K562 (cell line): Measurements from ENCODE around the gene CSNK1D. TPM values are rescaled to one million over a fixed set of nuclear protein-coding genes. Genes with fewer than 3 reads are reported as not detected.

Experiments used
- ATAC-seq: fragments of 200-7000 bp; cut with Tn5 transposase; 3 replicates; pipeline ENCODE4 v1.9.1; 2020; ENCODE audit warnings: moderate library complexity
- BruUV-seq: library from RNA; stranded (reverse); fragments of 400-500 nt; replicated peaks from 2 replicates; lab custom pipeline; 2021; lab: Mats Ljungman, UMichigan
- CTCF ChIA-PET: fragments of 300-600 bp; formaldehyde crosslinking; extraction: SDS; loops from one replicate; lab custom pipeline; 2021; ENCODE audit warnings: low intra/inter-chr PET ratio; lab: Yijun Ruan, JAX
- POLR2A ChIA-PET: fragments of 300-600, 350-650 bp; sonication (Branson Sonifier 250); formaldehyde crosslinking; extraction: SDS; loops from one replicate; lab custom pipeline; 2021; ENCODE audit warnings: antibody characterized with exemption, inconsistent platforms; lab: Yijun Ruan, JAX
- DNase-seq, 4 experiments: peaks; one replicate each; pipeline versions ENCODE4 v3.0.0 to v3.0.0-alpha.2; 2011 to 2018; ENCODE audit warnings: low spot score in 3 of 4, mixed read lengths in 3 of 4; ENCODE audit errors: extremely low read depth in 1 of 4
- FAIRE-seq: peaks from 2 replicates; lab custom pipeline; 2011; peaks lifted over from hg19 to GRCh38; lab: Jason Lieb, UNC
- H2AFZ ChIP-seq: 2 replicates; pipeline ENCODE4 v1.6.0; 2011; ENCODE audit warnings: low read depth, low read length, control low read depth, inconsistent platforms
- H3K27ac ChIP-seq: fragments of 200-600 bp; 3 replicates; pipeline ENCODE4 v1.8.0; 2011; ENCODE audit warnings: low read depth, mild to moderate bottlenecking, control low read depth, inconsistent platforms, low read length, moderate library complexity, mixed read lengths; ENCODE audit errors: extremely low read depth
- H3K27me3 ChIP-seq, 2 experiments: fragments of 300-600 bp in 1 of 2; 2 replicates in 1 of 2; 3 replicates in 1 of 2; pipeline versions ENCODE4 v1.6.0 to v1.8.0; 2011; ENCODE audit warnings: inconsistent platforms in 2 of 2, low read length in 2 of 2, mild to moderate bottlenecking in 1 of 2, mixed read lengths in 1 of 2, moderate library complexity in 1 of 2; ENCODE audit not compliant: control insufficient read depth in 2 of 2, insufficient read depth in 2 of 2
- H3K36me3 ChIP-seq: fragments of 300-600 bp; 3 replicates; pipeline ENCODE4 v1.8.0; 2011; ENCODE audit warnings: mild to moderate bottlenecking, low read length, inconsistent platforms; ENCODE audit not compliant: control insufficient read depth, insufficient read depth
- H3K4me1 ChIP-seq, 2 experiments: fragments of 200-600 bp in 1 of 2; replicated peaks in 1 of 2; 2 replicates in 1 of 2; 3 replicates in 1 of 2; pipeline versions ENCODE4 v1.5.1 to v1.8.0; 2011; ENCODE audit warnings: inconsistent platforms in 2 of 2, low read length in 2 of 2, mild to moderate bottlenecking in 1 of 2, mixed read lengths in 1 of 2, moderate library complexity in 1 of 2; ENCODE audit not compliant: control insufficient read depth in 2 of 2, insufficient read depth in 2 of 2
- H3K4me2 ChIP-seq: 2 replicates; pipeline ENCODE4 v1.6.1; 2011; ENCODE audit warnings: low read length, control low read depth, inconsistent platforms, mixed read lengths; ENCODE audit not compliant: insufficient read depth
- H3K4me3 ChIP-seq: fragments of 200-600 bp; sonication (generic), shearing (Covaris generic); 2 replicates; pipeline ENCODE4 v1.5.1; 2016; ENCODE audit warnings: control low read depth, inconsistent platforms
- H3K79me2 ChIP-seq: fragments of 200-600 bp; 3 replicates; pipeline ENCODE4 v1.8.0; 2011; ENCODE audit warnings: low read length, inconsistent platforms; ENCODE audit not compliant: control insufficient read depth, insufficient read depth
- H3K9ac ChIP-seq, 2 experiments: 2 replicates each; pipeline versions ENCODE4 v1.6.0 to v1.6.1; 2011; ENCODE audit warnings: low read depth in 2 of 2, low read length in 2 of 2, control low read depth in 1 of 2, inconsistent platforms in 1 of 2, mild to moderate bottlenecking in 1 of 2, mixed read lengths in 1 of 2; ENCODE audit not compliant: insufficient read depth in 1 of 2
- H3K9me1 ChIP-seq: one replicate; pipeline ENCODE4 v1.6.0; 2011; ENCODE audit warnings: inconsistent platforms, mild to moderate bottlenecking, low read length, moderate library complexity; ENCODE audit not compliant: control insufficient read depth, insufficient read depth
- H3K9me3 ChIP-seq: replicated peaks from 2 replicates; pipeline ENCODE4 v1.5.1; 2011; ENCODE audit warnings: low read depth, low read length, inconsistent platforms; ENCODE audit not compliant: control insufficient read depth, insufficient read depth
- H4K20me1 ChIP-seq: replicated peaks from 2 replicates; pipeline ENCODE4 v1.6.1; 2011; ENCODE audit warnings: low read length, inconsistent platforms, mixed read lengths; ENCODE audit not compliant: control insufficient read depth, insufficient read depth
- L3MBTL2 ChIP-seq: fragments of 450-650 bp; IDR thresholded peaks from 2 replicates; pipeline ENCODE4 v1.6.1; 2016; ENCODE audit warnings: mild to moderate bottlenecking, moderate library complexity
- MYC ChIP-seq, 2 experiments: fragments of 250-450 bp in 1 of 2; sonication (Bioruptor Pico) in 1 of 2; IDR thresholded peaks; 2 replicates each; pipeline versions ENCODE4 v1.5.1 to v1.6.1; 2012 to 2021; ENCODE audit warnings: low read depth in 2 of 2, borderline replicate concordance in 1 of 2, improper control_type of control experiment in 1 of 2, low read length in 1 of 2, mild to moderate bottlenecking in 1 of 2, moderate library complexity in 1 of 2
- NR4A1 ChIP-seq, 2 experiments: fragments of 250-450 bp in 1 of 2; fragments of 450-650 bp in 1 of 2; sonication (Bioruptor Pico) in 1 of 2; IDR thresholded peaks; 2 replicates each; pipeline versions ENCODE4 v1.4.0 to v1.6.1; 2016 to 2020; ENCODE audit warnings: mild to moderate bottlenecking in 2 of 2, missing compliant biosample characterization in 1 of 2, missing genetic modification characterization in 1 of 2, moderate library complexity in 1 of 2
- YBX1 ChIP-seq: fragments of 450-650 bp; IDR thresholded peaks from 2 replicates; pipeline ENCODE4 v1.7.1; 2016; ENCODE audit warnings: mild to moderate bottlenecking
- ZNF134 ChIP-seq: fragments of 250-450 bp; sonication (Bioruptor Pico); conservative IDR thresholded peaks from 2 replicates; pipeline ENCODE4 v1.4.0; 2020
- ZNF143 ChIP-seq: sonication (generic); formaldehyde crosslinking; IDR thresholded peaks from 2 replicates; pipeline ENCODE4 v1.9.0; 2022; ENCODE audit warnings: mild to moderate bottlenecking, missing genetic modification reagents
- whole genome bisulfite sequencing: fragments of 100-300 bp; shearing (Covaris generic); methylation state at CpG from one replicate; pipeline ENCODE4 v1.1.6; 2016; ENCODE audit warnings: low coverage, mixed read lengths; ENCODE audit not compliant: insufficient coverage; ENCODE audit errors: missing lambda C conversion rate; 5-methylcytosine and 5-hydroxymethylcytosine counted together
- in situ Hi-C: fragments of 300-500 bp; cut with MboI; formaldehyde crosslinking; loops from 4 replicates; pipeline ENCODE4 v1.15.0; 2018; ENCODE audit warnings: inconsistent platforms, mixed read lengths
- intact Hi-C: fragments of 100-400 bp; cut with micrococcal nuclease; formaldehyde crosslinking; loops from 2 replicates; pipeline ENCODE4 v1.14.2; 2022
- polyA plus RNA-seq, 8 experiments: library from polyadenylated mRNA; depleted of rRNA in 4 of 8; stranded (reverse) in 5 of 8; unstranded in 3 of 8; fragments of >200 nt; fragmentation: Nextera tagmentation in 2 of 8; fragmentation: Illumina TruSeq in 1 of 8; extraction: Ambion mirVana in 2 of 8; extraction: Trizol in 1 of 8; gene quantifications; 2 replicates each; pipeline versions ENCODE4 v1.2.1 to v1.2.3, GENCODE V29; 2011 to 2014; ENCODE audit warnings: inconsistent platforms in 1 of 8, missing spikeins in 1 of 8
- total RNA-seq, 7 experiments: library from RNA; depleted of rRNA in 6 of 7; stranded (reverse); fragments of >200 nt in 6 of 7; fragmentation: Illumina TruSeq in 2 of 7; extraction: Trizol in 2 of 7; gene quantifications; 2 replicates each; pipeline versions ENCODE4 v1.2.1 to v1.2.3, GENCODE V29; 2011 to 2021; ENCODE audit warnings: low replicate concordance in 1 of 7
- TF ChIP-seq, protein P1 (sequence below): fragments of 250-450 bp; sonication (Bioruptor Pico); IDR thresholded peaks from 2 replicates; pipeline ENCODE4 v1.8.0; 2021; ENCODE audit warnings: mild to moderate bottlenecking, moderate library complexity
- TF ChIP-seq, protein P2 (sequence below): sonication (generic); formaldehyde crosslinking; IDR thresholded peaks from 2 replicates; pipeline ENCODE4 v1.8.0; 2022; ENCODE audit warnings: missing genetic modification reagents, mild to moderate bottlenecking, borderline replicate concordance
- TF ChIP-seq, protein P3 (sequence below): fragments of 450-650 bp; IDR thresholded peaks from 2 replicates; pipeline ENCODE4 v1.6.1; 2017; ENCODE audit warnings: antibody characterized with exemption, mild to moderate bottlenecking
- TF ChIP-seq, protein P4 (sequence below): sonication (generic); formaldehyde crosslinking; IDR thresholded peaks from 2 replicates; pipeline ENCODE4 v1.9.0; 2022; ENCODE audit warnings: mild to moderate bottlenecking, missing genetic modification reagents

CSNK1D gene
- total and polyA plus RNA-seq, 9 of the 15 experiments (the other 6 are each of a cell fraction or from before 2014, with no cell fraction given), result 6.5 to 133 (median 41.3) TPM

DNA sequence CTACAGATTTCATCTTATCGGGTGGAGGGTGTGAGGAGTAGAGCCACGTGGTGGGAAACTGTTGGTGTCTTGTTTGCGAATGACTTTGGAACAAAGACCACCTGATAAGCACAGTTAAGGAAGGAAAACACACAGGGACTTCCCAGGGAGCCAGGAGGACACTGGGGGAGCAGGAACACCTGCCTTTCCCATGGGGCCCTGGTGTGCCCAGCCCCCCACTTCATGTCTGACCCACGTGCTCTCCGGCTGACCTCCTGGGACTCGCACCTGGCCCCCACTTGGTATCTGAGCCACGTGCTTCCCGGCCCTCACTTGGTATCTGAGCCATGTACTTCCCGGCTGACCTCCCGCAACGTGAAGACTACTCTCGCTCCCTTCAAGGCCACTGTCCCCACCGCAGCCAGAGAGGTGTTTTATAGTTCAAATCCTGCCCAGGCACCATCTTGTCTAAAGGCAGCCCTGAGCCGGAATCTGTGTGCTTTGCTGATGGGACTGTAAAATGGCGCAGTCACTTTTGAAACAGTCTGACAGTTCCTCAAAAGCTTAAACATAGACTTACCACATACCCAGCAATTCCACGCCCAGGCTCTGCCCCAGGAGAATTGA is 5.4 kb upstream of the CSNK1D start:
- Histone ChIP-seq H3K79me2 (peaks cover 1% of the 10 kb centered on the region; the same call in 1 of the 3 replicates), H3K4me3 (no peak overlapping the region), H2AFZ (peak overlapping the region; percentile 84), H3K4me2 (no peak overlapping the region), H4K20me1 (no peaks in the 10 kb centered on the region), H3K9ac (peak overlapping the region; percentile 0 to 86; a peak in 2 of 4 replicates), H3K36me3 (no peaks in the 10 kb centered on the region), H3K27ac (peak overlapping the region; percentile 25; the same call in 1 of the 3 replicates), H3K9me3 (no peaks in the 10 kb centered on the region), H3K4me1 (peaks cover 13 to 54% of the 10 kb centered on the region in 2 experiments; a peak in 4 of 5 replicates), H3K27me3 (no peaks in the 10 kb centered on the region), H3K9me1 (no peaks in the 10 kb centered on the region)
- ChIA-PET CTCF (no interaction called here), POLR2A (no interaction called here)
- FAIRE-seq (no peak), DNase-seq (no peak), ATAC-seq (no peak)
- BruUV-seq, result no TSS peak
- intact Hi-C loops (no loop called here), in situ Hi-C loops (no loop called here)
- WGBS, result 67% methylated on average over 16 of the region's 16 CpGs
- TF ChIP-seq, protein P1, sequence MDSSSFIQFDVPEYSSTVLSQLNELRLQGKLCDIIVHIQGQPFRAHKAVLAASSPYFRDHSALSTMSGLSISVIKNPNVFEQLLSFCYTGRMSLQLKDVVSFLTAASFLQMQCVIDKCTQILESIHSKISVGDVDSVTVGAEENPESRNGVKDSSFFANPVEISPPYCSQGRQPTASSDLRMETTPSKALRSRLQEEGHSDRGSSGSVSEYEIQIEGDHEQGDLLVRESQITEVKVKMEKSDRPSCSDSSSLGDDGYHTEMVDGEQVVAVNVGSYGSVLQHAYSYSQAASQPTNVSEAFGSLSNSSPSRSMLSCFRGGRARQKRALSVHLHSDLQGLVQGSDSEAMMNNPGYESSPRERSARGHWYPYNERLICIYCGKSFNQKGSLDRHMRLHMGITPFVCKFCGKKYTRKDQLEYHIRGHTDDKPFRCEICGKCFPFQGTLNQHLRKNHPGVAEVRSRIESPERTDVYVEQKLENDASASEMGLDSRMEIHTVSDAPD, result no peak
- TF ChIP-seq ZNF134 (CRISPR knock-in tag) (no peak), NR4A1 (CRISPR knock-in tag; IDR thresholded peaks at IDR 0.05) (no peak), NR4A1 (tag; IDR thresholded peaks at IDR 0.05) (peak; percentile 46; the same call in 1 of the 2 replicates), MYC (IDR thresholded peaks at IDR 0.05; ENCODE audit: low read depth, low read length) (peak; percentile 13; the same call in 1 of the 2 replicates), MYC (CRISPR knock-in tag; IDR thresholded peaks at IDR 0.05; ENCODE audit: borderline replicate concordance, low read depth) (no peak), ZNF143 (CRISPR knock-in tag) (no peak), L3MBTL2 (peak; percentile 86), YBX1 (no peak)
- TF ChIP-seq, protein P2, sequence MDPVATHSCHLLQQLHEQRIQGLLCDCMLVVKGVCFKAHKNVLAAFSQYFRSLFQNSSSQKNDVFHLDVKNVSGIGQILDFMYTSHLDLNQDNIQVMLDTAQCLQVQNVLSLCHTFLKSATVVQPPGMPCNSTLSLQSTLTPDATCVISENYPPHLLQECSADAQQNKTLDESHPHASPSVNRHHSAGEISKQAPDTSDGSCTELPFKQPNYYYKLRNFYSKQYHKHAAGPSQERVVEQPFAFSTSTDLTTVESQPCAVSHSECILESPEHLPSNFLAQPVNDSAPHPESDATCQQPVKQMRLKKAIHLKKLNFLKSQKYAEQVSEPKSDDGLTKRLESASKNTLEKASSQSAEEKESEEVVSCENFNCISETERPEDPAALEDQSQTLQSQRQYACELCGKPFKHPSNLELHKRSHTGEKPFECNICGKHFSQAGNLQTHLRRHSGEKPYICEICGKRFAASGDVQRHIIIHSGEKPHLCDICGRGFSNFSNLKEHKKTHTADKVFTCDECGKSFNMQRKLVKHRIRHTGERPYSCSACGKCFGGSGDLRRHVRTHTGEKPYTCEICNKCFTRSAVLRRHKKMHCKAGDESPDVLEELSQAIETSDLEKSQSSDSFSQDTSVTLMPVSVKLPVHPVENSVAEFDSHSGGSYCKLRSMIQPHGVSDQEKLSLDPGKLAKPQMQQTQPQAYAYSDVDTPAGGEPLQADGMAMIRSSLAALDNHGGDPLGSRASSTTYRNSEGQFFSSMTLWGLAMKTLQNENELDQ (CRISPR knock-in tag), result no peak
- TF ChIP-seq, protein P3, sequence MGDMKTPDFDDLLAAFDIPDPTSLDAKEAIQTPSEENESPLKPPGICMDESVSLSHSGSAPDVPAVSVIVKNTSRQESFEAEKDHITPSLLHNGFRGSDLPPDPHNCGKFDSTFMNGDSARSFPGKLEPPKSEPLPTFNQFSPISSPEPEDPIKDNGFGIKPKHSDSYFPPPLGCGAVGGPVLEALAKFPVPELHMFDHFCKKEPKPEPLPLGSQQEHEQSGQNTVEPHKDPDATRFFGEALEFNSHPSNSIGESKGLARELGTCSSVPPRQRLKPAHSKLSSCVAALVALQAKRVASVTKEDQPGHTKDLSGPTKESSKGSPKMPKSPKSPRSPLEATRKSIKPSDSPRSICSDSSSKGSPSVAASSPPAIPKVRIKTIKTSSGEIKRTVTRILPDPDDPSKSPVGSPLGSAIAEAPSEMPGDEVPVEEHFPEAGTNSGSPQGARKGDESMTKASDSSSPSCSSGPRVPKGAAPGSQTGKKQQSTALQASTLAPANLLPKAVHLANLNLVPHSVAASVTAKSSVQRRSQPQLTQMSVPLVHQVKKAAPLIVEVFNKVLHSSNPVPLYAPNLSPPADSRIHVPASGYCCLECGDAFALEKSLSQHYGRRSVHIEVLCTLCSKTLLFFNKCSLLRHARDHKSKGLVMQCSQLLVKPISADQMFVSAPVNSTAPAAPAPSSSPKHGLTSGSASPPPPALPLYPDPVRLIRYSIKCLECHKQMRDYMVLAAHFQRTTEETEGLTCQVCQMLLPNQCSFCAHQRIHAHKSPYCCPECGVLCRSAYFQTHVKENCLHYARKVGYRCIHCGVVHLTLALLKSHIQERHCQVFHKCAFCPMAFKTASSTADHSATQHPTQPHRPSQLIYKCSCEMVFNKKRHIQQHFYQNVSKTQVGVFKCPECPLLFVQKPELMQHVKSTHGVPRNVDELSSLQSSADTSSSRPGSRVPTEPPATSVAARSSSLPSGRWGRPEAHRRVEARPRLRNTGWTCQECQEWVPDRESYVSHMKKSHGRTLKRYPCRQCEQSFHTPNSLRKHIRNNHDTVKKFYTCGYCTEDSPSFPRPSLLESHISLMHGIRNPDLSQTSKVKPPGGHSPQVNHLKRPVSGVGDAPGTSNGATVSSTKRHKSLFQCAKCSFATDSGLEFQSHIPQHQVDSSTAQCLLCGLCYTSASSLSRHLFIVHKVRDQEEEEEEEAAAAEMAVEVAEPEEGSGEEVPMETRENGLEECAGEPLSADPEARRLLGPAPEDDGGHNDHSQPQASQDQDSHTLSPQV, result peak; percentile 64
- TF ChIP-seq, protein P4, sequence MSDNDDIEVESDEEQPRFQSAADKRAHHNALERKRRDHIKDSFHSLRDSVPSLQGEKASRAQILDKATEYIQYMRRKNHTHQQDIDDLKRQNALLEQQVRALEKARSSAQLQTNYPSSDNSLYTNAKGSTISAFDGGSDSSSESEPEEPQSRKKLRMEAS (CRISPR knock-in tag), result peak; percentile 84
